ENCODE data around the gene DNAJC25. TPM values are rescaled to one million over a fixed set of nuclear protein-coding genes. Genes with fewer than 3 reads are reported as not detected.

Gene DNAJC25
- polyA plus RNA-seq, 1 donor from 2014 or later, result 20.0 TPM

DNA sequence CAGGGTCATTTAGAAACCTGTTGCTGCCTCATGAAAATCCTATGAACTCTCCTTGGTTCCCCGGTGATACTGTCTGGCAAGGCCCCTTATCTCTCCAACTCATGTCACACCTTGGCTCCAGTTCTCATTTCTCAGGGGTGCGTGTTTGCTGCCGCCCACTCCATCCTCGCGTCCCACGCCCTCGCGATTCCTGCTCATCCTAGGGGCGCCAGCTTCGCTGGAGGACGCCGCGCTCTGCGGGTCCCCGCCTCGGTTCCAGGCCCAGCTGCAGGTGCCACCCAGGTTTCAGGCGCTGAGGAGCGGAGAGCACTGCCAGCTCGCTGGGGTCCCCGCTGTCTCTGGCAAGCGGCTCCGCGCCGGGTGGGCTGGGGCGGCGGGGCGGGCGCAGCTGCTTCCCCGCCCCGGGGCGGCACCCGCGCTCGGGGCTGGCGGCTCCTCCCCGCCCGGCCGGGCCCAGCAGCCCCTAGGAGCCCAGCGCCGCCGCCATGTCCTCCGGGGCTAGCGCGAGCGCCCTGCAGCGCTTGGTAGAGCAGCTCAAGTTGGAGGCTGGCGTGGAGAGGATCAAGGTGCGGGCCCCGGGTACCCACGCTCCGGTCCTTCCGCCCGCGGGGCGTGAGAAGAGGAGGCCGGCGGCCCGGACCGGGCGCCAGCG, 30.1 kb downstream of the DNAJC25 start, which contains the start of gene GNG10:
Gene GNG10, plus strand, starts transcription at position 456 of the 652 bp plus-strand sequence. Its CDS starts 30 bp downstream, at position 486.
- Histone ChIP-seq H3F3A (ENCODE audit: insufficient read depth, low read length, poor library complexity, severe bottlenecking) (no peaks in the 10 kb centered on the region), H4K20me1 (ENCODE audit: insufficient read depth) (no peaks in the 10 kb centered on the region), H3K27ac (ENCODE audit: low read length) (peak within 1 kb of the TSS; percentile 47)

DNA sequence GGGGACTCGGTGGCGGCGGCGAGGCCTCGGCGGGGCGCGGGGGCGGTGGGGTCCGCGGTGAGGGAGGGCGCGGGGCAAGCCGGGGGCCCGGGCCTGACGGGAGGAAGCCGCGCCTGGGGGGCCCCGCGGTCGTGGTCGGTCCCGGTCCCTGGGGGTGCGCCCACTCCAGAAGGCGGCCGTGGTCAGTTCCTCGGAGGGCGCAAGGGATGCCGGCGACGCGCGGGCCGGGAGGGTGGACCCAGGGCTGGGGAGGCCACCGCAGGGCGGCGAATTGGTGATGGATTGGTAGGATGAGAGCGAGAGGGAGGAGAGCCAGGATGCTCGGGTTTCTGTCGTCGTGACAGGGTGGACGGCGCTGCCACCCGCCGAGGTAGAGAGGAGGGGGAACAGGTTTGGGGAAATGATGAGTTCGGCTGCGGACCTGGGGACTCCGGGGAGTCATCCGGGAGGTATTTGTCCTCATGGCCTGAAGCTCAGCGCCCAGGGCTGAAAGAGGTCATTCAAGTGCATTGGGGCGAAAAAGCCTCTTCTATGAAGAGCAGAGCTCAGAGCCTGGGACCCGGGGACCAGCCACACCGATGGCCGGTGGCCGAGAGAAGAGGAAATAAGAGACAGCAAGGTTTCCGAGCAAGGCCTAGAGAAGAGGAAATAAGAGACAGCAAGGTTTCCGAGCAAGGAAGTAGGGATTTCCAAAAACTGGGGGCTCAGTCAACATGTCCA, 30.8 kb downstream of the DNAJC25 start:
- peak overlapping the region; percentile 76 for H3K9ac ChIP-seq (ENCODE audit: low read length)
- TF ChIP-seq POLR2AphosphoS5 (IDR thresholded peaks at IDR 0.05) (no peak), EP300 (conservative IDR thresholded peaks at IDR 0.05; ENCODE audit: poor library complexity, severe bottlenecking) (no peak), TAF1 (IDR thresholded peaks at IDR 0.05; ENCODE audit: low read depth) (no peak), RAD21 (conservative IDR thresholded peaks at IDR 0.05) (no peak), EZH2 (IDR thresholded peaks at IDR 0.05; ENCODE audit: borderline replicate concordance, insufficient read depth, low read length, poor library complexity, severe bottlenecking) (no peak), SMC3 (conservative IDR thresholded peaks at IDR 0.05; ENCODE audit: poor library complexity) (no peak)
- TF ChIP-seq, protein P1, sequence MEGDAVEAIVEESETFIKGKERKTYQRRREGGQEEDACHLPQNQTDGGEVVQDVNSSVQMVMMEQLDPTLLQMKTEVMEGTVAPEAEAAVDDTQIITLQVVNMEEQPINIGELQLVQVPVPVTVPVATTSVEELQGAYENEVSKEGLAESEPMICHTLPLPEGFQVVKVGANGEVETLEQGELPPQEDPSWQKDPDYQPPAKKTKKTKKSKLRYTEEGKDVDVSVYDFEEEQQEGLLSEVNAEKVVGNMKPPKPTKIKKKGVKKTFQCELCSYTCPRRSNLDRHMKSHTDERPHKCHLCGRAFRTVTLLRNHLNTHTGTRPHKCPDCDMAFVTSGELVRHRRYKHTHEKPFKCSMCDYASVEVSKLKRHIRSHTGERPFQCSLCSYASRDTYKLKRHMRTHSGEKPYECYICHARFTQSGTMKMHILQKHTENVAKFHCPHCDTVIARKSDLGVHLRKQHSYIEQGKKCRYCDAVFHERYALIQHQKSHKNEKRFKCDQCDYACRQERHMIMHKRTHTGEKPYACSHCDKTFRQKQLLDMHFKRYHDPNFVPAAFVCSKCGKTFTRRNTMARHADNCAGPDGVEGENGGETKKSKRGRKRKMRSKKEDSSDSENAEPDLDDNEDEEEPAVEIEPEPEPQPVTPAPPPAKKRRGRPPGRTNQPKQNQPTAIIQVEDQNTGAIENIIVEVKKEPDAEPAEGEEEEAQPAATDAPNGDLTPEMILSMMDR (IDR thresholded peaks at IDR 0.05; ENCODE audit: poor library complexity, severe bottlenecking), result no peak
- TF ChIP-seq, protein P2, sequence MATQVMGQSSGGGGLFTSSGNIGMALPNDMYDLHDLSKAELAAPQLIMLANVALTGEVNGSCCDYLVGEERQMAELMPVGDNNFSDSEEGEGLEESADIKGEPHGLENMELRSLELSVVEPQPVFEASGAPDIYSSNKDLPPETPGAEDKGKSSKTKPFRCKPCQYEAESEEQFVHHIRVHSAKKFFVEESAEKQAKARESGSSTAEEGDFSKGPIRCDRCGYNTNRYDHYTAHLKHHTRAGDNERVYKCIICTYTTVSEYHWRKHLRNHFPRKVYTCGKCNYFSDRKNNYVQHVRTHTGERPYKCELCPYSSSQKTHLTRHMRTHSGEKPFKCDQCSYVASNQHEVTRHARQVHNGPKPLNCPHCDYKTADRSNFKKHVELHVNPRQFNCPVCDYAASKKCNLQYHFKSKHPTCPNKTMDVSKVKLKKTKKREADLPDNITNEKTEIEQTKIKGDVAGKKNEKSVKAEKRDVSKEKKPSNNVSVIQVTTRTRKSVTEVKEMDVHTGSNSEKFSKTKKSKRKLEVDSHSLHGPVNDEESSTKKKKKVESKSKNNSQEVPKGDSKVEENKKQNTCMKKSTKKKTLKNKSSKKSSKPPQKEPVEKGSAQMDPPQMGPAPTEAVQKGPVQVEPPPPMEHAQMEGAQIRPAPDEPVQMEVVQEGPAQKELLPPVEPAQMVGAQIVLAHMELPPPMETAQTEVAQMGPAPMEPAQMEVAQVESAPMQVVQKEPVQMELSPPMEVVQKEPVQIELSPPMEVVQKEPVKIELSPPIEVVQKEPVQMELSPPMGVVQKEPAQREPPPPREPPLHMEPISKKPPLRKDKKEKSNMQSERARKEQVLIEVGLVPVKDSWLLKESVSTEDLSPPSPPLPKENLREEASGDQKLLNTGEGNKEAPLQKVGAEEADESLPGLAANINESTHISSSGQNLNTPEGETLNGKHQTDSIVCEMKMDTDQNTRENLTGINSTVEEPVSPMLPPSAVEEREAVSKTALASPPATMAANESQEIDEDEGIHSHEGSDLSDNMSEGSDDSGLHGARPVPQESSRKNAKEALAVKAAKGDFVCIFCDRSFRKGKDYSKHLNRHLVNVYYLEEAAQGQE (IDR thresholded peaks at IDR 0.05; ENCODE audit: borderline replicate concordance), result no peak

More for the DNA sequence above, 30.1 kb downstream of the DNAJC25 start, which contains the start of gene GNG10:
- Histone ChIP-seq H3K9me2 (ENCODE audit: insufficient read depth, low read length) (no peaks in the 10 kb centered on the region), H3K4me3 (ENCODE audit: low read length) (peak within 1 kb of the TSS; percentile 95), H3K79me2 (replicated peaks; ENCODE audit: insufficient read depth, low read length) (peaks cover 5% of the 10 kb centered on the region), H2AFZ (ENCODE audit: low read depth, low read length) (peak within 1 kb of the TSS; percentile 57), H3K9ac (ENCODE audit: low read length) (peak within 1 kb of the TSS; percentile 76), H3K9me3 (ENCODE audit: low read length) (no peaks in the 10 kb centered on the region), H3K4me2 (ENCODE audit: low read length) (peak within 1 kb of the TSS; percentile 84), H3K27me3 (ENCODE audit: insufficient read depth, low read depth, low read length) (no peaks in the 10 kb centered on the region), H3K36me3 (ENCODE audit: insufficient read depth, low read length) (peaks cover 5% of the 10 kb centered on the region)
- TF ChIP-seq EZH2 (IDR thresholded peaks at IDR 0.05; ENCODE audit: borderline replicate concordance, insufficient read depth, low read length, poor library complexity, severe bottlenecking) (no peak), POLR2AphosphoS5 (IDR thresholded peaks at IDR 0.05) (peak; percentile 46), RAD21 (conservative IDR thresholded peaks at IDR 0.05) (peak; percentile 37), EP300 (conservative IDR thresholded peaks at IDR 0.05; ENCODE audit: poor library complexity, severe bottlenecking) (no peak), SMC3 (conservative IDR thresholded peaks at IDR 0.05; ENCODE audit: poor library complexity) (peak; percentile 25), TAF1 (IDR thresholded peaks at IDR 0.05; ENCODE audit: low read depth) (no peak), MXI1 (conservative IDR thresholded peaks at IDR 0.05; ENCODE audit: poor library complexity, severe bottlenecking) (peak; percentile 59)
- TF ChIP-seq, protein P2 (IDR thresholded peaks at IDR 0.05; ENCODE audit: borderline replicate concordance), result peak; percentile 12
- TF ChIP-seq, protein P1 (IDR thresholded peaks at IDR 0.05; ENCODE audit: poor library complexity, severe bottlenecking), result no peak

More for the DNA sequence above, 30.8 kb downstream of the DNAJC25 start:
- Histone ChIP-seq H3K27ac (ENCODE audit: low read length) (peak overlapping the region; percentile 47), H3K27me3 (ENCODE audit: insufficient read depth, low read depth, low read length) (no peaks in the 10 kb centered on the region), H3K36me3 (ENCODE audit: insufficient read depth, low read length) (peaks cover 8% of the 10 kb centered on the region), H2AFZ (ENCODE audit: low read depth, low read length) (peak overlapping the region; percentile 57), H3F3A (ENCODE audit: insufficient read depth, low read length, poor library complexity, severe bottlenecking) (no peaks in the 10 kb centered on the region), H3K4me3 (ENCODE audit: low read length) (peak overlapping the region; percentile 95), H3K79me2 (replicated peaks; ENCODE audit: insufficient read depth, low read length) (peaks cover 5% of the 10 kb centered on the region), H3K4me2 (ENCODE audit: low read length) (peak overlapping the region; percentile 45), H3K9me3 (ENCODE audit: low read length) (no peaks in the 10 kb centered on the region), H4K20me1 (ENCODE audit: insufficient read depth) (no peaks in the 10 kb centered on the region), H3K9me2 (ENCODE audit: insufficient read depth, low read length) (no peaks in the 10 kb centered on the region)
